Stimulated activated CD8-positive, alpha-beta memory T cell treated with anti-CD3 and anti-CD28 coated beads, Interleukin-7, amount 100 ng/mL, for 1 hour (primary cell): ENCODE data around the gene WHRN.

ENCODE experiments used
- DNase-seq, 2 donors: peaks; one replicate each; pipeline ENCODE4 v3.0.0-alpha.2; 2020; ENCODE audit warnings: low read depth in 2 of 2

Gene WHRN

GRCh38 chr9:114492991-114493390 is 12.3 kb downstream of the WHRN start:
- DNase-seq = no peak

GRCh38 chr9:114491430-114492003 is 13.8 kb downstream of the WHRN start:
- DNase-seq = no peak

GRCh38 chr9:114489928-114490327 is 15.3 kb downstream of the WHRN start:
- DNase-seq = no peak

- DNase-seq = no peak
Measured at GRCh38 chr9:114488398-114489129, 16.7 kb downstream of the WHRN start.

GRCh38 chr9:114487607-114488300 is 17.5 kb downstream of the WHRN start:
- DNase-seq = peak in 1 of 2 donors; percentile 34

- DNase-seq = no peak
Measured at GRCh38 chr9:114486205-114486963, 18.9 kb downstream of the WHRN start.

- no peak for DNase-seq
Measured at GRCh38 chr9:114484854-114485443, 20.3 kb downstream of the WHRN start.

- DNase-seq = no peak
Measured at GRCh38 chr9:114484215-114484853, 20.9 kb downstream of the WHRN start.

GRCh38 chr9:114483499-114483898 is 21.8 kb downstream of the WHRN start:
- no peak for DNase-seq

- DNase-seq = no peak
Measured at GRCh38 chr9:114482593-114482992, 22.7 kb downstream of the WHRN start.

GRCh38 chr9:114481789-114482188 is 23.5 kb downstream of the WHRN start:
- no peak for DNase-seq

- no peak for DNase-seq
Measured at GRCh38 chr9:114480746-114481435, 24.4 kb downstream of the WHRN start.

- no peak for DNase-seq
Measured at GRCh38 chr9:114478871-114479270, 26.4 kb downstream of the WHRN start.

GRCh38 chr9:114478459-114478858 is 26.8 kb downstream of the WHRN start:
- DNase-seq = no peak

- DNase-seq = no peak
Measured at GRCh38 chr9:114477642-114478041, 27.6 kb downstream of the WHRN start.

GRCh38 chr9:114476891-114477469 is 28.3 kb downstream of the WHRN start:
- no peak for DNase-seq

- no peak for DNase-seq
Measured at GRCh38 chr9:114475412-114476135, 29.7 kb downstream of the WHRN start.

GRCh38 chr9:114474425-114474824 is 30.8 kb downstream of the WHRN start:
- DNase-seq = no peak

GRCh38 chr9:114473447-114473801 is 31.8 kb downstream of the WHRN start:
- no peak for DNase-seq
